GM12875 (cell line): Measurements from ENCODE around the gene EHBP1.

Source experiments
- H3K4me3 ChIP-seq: one replicate; pipeline ENCODE4 v1.5.1; 2011; ENCODE audit warnings: low read depth, low read length, control low read depth
- CTCF ChIP-seq: IDR thresholded peaks from 2 replicates; pipeline ENCODE4 v1.5.1; 2011; ENCODE audit warnings: low read depth, mild to moderate bottlenecking, control low read depth, inconsistent platforms, low read length, moderate library complexity, borderline replicate concordance; ENCODE audit not compliant: insufficient read depth

The EHBP1 gene

GRCh38 chr2:62858231-62858832 is 152.8 kb downstream of the EHBP1 start:
- no peak overlapping the region for H3K4me3 ChIP-seq
- TF ChIP-seq CTCF = no peak

GRCh38 chr2:62868947-62869346 is 163.4 kb downstream of the EHBP1 start:
- H3K4me3 ChIP-seq = no peak overlapping the region
- no peak for TF ChIP-seq CTCF

GRCh38 chr2:62870966-62871365 is 165.5 kb downstream of the EHBP1 start:
- H3K4me3 ChIP-seq = no peak overlapping the region
- no peak for TF ChIP-seq CTCF

GRCh38 chr2:62871506-62871905 is 166.0 kb downstream of the EHBP1 start:
- no peak overlapping the region for H3K4me3 ChIP-seq
- TF ChIP-seq CTCF = no peak

GRCh38 chr2:62873603-62874002 is 168.1 kb downstream of the EHBP1 start:
- no peak for TF ChIP-seq CTCF
- H3K4me3 ChIP-seq = no peak overlapping the region

GRCh38 chr2:62874881-62875383 is 169.4 kb downstream of the EHBP1 start:
- TF ChIP-seq CTCF = no peak
- H3K4me3 ChIP-seq = no peak overlapping the region

- no peak for TF ChIP-seq CTCF
- H3K4me3 ChIP-seq = no peak overlapping the region
These were observed 175.8 kb downstream of the EHBP1 start for GRCh38 chr2:62881162-62881795.
